GM21786 (cell line): ENCODE measurements around the gene LGALS7.

Source experiments
- ATAC-seq: cut with Tn5 transposase; IDR thresholded peaks from one replicate; pipeline ENCODE4 v1.9.1; 2021; ENCODE audit not compliant: unreplicated experiment

The LGALS7 gene

DNA sequence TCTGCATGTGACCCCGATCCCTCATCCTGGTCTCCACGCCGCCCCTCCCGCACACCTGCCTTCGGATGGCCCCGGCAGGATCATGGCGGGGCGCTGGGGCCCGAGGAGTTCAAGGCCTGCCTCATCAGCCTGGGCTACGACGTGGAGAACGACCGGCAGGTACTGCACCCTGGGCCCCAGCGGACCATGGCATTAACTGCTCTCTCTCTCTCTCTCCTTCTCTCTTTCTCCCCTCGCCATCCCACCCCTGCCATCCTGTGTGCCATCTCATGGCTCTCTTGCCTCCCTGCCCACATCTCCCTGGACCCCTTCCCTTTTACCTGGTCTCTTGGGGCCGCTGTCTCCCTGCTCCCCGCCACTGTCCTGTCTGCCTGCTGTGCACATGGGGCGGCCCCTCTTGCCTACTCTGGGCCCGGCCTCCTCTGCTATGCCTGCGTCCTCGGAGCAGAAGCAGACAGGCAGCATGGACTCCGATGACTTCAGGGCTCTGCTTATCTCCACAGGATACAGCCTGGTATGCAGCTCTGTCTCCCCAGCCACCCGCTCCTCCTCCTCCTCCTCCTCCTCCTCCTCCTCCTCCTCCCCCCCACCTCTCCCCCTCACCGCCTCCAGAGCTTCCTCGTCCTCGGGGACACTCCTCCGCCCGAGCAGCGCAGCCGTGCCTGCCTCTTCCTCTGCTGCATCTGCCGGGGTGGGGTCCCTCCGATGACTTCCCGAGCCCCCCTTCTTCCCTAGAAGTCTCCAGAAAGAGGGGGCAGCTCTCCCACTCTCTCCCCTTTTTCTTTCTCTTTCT lies 45.3 kb downstream of the LGALS7 start:
- no peak for ATAC-seq

- ATAC-seq: no peak
These were observed 45.9 kb downstream of the LGALS7 start for GRCh38 chr19:38727306-38727867.

DNA sequence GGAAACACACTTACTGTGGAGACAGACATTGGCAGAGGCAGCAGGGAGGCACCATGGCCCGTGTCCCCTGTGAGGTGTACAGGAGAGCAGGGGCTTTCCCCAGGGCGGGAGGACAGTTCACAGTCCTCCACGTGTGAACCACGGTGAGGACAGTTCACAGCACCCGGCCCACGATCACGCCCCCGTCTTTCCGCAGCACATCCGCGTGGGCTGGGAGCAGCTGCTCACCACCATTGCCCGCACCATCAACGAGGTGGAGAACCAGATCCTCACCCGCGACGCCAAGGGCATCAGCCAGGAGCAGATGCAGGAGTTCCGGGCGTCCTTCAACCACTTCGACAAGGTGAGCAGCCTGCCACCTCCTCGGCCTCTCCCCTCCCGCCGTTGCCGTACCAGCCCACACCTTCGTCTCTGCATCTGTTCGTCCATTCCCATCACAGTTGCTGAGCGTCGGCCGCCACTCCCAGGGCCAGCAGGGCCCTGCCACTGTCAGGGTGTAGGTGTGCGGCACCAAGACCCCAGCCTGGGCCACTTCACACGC lies 46.5 kb downstream of the LGALS7 start:
- no peak for ATAC-seq

- no peak for ATAC-seq
These were observed 47.0 kb downstream of the LGALS7 start for GRCh38 chr19:38726284-38726673.

- ATAC-seq: no peak
These were observed 47.6 kb downstream of the LGALS7 start for GRCh38 chr19:38725469-38726283.

DNA sequence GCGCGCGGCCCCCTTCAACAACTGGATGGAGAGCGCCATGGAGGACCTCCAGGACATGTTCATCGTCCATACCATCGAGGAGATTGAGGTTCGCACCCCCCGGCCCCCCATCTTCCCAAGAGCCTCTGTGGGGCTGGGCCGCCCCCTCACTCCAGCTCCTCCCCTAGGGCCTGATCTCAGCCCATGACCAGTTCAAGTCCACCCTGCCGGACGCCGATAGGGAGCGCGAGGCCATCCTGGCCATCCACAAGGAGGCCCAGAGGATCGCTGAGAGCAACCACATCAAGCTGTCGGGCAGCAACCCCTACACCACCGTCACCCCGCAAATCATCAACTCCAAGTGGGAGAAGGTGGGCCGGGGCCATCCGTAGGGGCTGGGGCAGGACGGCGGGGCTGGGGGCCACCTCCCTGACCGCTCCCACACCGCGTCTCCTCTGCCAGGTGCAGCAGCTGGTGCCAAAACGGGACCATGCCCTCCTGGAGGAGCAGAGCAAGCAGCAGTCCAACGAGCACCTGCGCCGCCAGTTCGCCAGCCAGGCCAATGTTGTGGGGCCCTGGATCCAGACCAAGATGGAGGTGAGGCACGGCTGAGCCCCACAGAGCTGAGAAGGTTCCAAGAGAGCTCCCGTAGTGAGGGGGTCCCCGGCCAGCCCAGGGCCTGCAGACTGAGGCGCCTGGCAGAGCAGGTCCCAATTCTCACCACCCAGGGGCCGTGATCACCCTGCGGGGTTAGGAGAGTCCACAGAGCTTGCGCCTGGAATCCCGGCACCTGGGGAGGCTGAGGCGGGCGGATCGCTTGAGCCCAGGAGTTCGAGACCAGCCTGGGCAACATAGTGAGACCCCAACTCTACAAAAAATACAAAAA lies 49.1 kb downstream of the LGALS7 start:
- ATAC-seq: no peak

- no peak for ATAC-seq
These were observed 49.7 kb downstream of the LGALS7 start for GRCh38 chr19:38723606-38723965.

- ATAC-seq: no peak
These were observed 50.2 kb downstream of the LGALS7 start for GRCh38 chr19:38722947-38723605.

- ATAC-seq: no peak
These were observed 51.1 kb downstream of the LGALS7 start for GRCh38 chr19:38721979-38722773.

DNA sequence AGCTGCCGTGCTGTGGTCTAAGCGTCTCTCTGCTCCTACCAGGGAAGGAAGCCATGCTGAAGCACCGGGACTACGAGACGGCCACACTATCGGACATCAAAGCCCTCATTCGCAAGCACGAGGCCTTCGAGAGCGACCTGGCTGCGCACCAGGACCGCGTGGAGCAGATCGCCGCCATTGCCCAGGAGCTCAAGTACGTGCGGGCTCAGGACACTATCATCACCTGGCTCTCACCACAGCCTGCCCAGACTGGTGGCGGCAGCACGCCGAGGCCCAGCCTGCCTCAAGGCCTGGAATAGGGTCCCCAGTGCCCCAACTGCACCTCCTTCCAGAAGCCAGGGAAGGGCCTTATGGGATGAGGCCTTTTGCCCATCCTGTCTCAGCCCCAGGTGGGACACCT lies 51.8 kb downstream of the LGALS7 start:
- no peak for ATAC-seq
